Tibial nerve (tissue), 3 donors: ENCODE measurements around the gene LRRC56.

Experiments used
- CTCF ChIP-seq, 5 experiments: fragments of 200-600 bp in 3 of 5; fragments of 450-650 bp in 2 of 5; sonication (generic) in 3 of 5; IDR thresholded peaks; one replicate each; pipeline ENCODE4 v1.5.1; 2016 to 2019; ENCODE audit warnings: antibody characterized with exemption in 5 of 5, mild to moderate bottlenecking in 3 of 5, moderate library complexity in 2 of 5
- POLR2A ChIP-seq, 2 donors: fragments of 450-650 bp; IDR thresholded peaks; one replicate each; pipeline ENCODE4 v1.6.1; 2017; ENCODE audit warnings: antibody characterized with exemption in 2 of 2, mild to moderate bottlenecking in 2 of 2, moderate library complexity in 2 of 2

- no peak for TF ChIP-seq CTCF (IDR thresholded peaks at IDR 0.05)
- TF ChIP-seq POLR2A (IDR thresholded peaks at IDR 0.05), result no peak
These were observed 4.2 kb upstream of the LRRC56 start for GRCh38 chr11:532986-533585.
